HEK293 (cell line): Measurements from ENCODE around the gene SP6.

Experiments
- CTCF ChIP-seq: fragments of 450-650 bp; formaldehyde crosslinking; IDR thresholded peaks from 2 replicates; pipeline ENCODE4 v1.5.1; 2016; ENCODE audit warnings: missing biosample characterization, missing genetic modification characterization
- ZNF121 ChIP-seq: fragments of 450-650 bp; formaldehyde crosslinking; IDR thresholded peaks from 2 replicates; pipeline ENCODE4 v1.5.1; 2016; ENCODE audit warnings: missing biosample characterization, missing genetic modification characterization

- no peak for TF ChIP-seq CTCF (tag by site-specific recombination)
- TF ChIP-seq ZNF121 (tag by site-specific recombination), result no peak
Observed at GRCh38 chr17:47866941-47867340, 16.0 kb upstream of the SP6 start.
